Parathyroid adenoma (tissue), 2 donors: ENCODE data around the gene DOCK4.

Experiments used
- H2AFZ ChIP-seq: fragments of 300-600 bp; sonication (generic); one replicate; pipeline ENCODE4 v1.7.0; 2017; ENCODE audit warnings: antibody characterized with exemption, mild to moderate bottlenecking
- H3K27ac ChIP-seq: fragments of 300-600 bp; sonication (generic); one replicate; pipeline ENCODE4 v1.7.0; 2017
- H3K27me3 ChIP-seq: fragments of 300-600 bp; sonication (generic); one replicate; pipeline ENCODE4 v1.7.0; 2017; ENCODE audit warnings: low read length; ENCODE audit not compliant: control insufficient read depth, insufficient read depth
- H3K36me3 ChIP-seq: fragments of 300-600 bp; sonication (generic); one replicate; pipeline ENCODE4 v1.7.0; 2017; ENCODE audit warnings: low read length; ENCODE audit not compliant: control insufficient read depth, insufficient read depth
- H3K4me1 ChIP-seq: fragments of 300-600 bp; sonication (generic); one replicate; pipeline ENCODE4 v1.7.0; 2017; ENCODE audit warnings: control low read depth
- H3K4me2 ChIP-seq: fragments of 300-600 bp; sonication (generic); one replicate; pipeline ENCODE4 v1.7.0; 2017; ENCODE audit warnings: low read length
- H3K4me3 ChIP-seq: fragments of 300-600 bp; sonication (generic); one replicate; pipeline ENCODE4 v1.7.0; 2017; ENCODE audit warnings: low read depth, low read length
- H3K79me2 ChIP-seq: fragments of 300-600 bp; sonication (generic); one replicate; pipeline ENCODE4 v1.7.0; 2017; ENCODE audit warnings: control low read depth
- H3K9ac ChIP-seq: fragments of 300-600 bp; sonication (generic); one replicate; pipeline ENCODE4 v1.7.0; 2017; ENCODE audit warnings: mild to moderate bottlenecking
- H3K9me3 ChIP-seq: fragments of 300-600 bp; sonication (generic); one replicate; pipeline ENCODE4 v1.7.0; 2017; ENCODE audit warnings: low read length; ENCODE audit not compliant: control insufficient read depth
- CTCF ChIP-seq: fragments of 300-600 bp; sonication (generic); IDR thresholded peaks from one replicate; pipeline ENCODE4 v1.7.0; 2017; ENCODE audit warnings: antibody characterized with exemption, mild to moderate bottlenecking
- donor health status: primary hyperparathyroidism.

Gene DOCK4

GRCh38 chr7:112050250-112050881, 155.8 kb downstream of the DOCK4 start:
- Histone ChIP-seq H2AFZ (no peak overlapping the region), H3K4me3 (no peak overlapping the region), H3K9me3 (no peaks in the 10 kb centered on the region), H3K27ac (no peak overlapping the region), H3K4me1 (no peaks in the 10 kb centered on the region), H3K79me2 (no peaks in the 10 kb centered on the region), H3K36me3 (no peaks in the 10 kb centered on the region), H3K9ac (no peak overlapping the region), H3K4me2 (no peak overlapping the region), H3K27me3 (no peaks in the 10 kb centered on the region)
- no peak for TF ChIP-seq CTCF

- no peaks in the 10 kb centered on the region for H3K4me1 ChIP-seq
- no peaks in the 10 kb centered on the region for H3K79me2 ChIP-seq
- no peak for TF ChIP-seq CTCF
- H3K4me2 ChIP-seq = no peak overlapping the region
- no peak overlapping the region for H3K4me3 ChIP-seq
- H3K27me3 ChIP-seq = no peaks in the 10 kb centered on the region
- H3K36me3 ChIP-seq = no peaks in the 10 kb centered on the region
- H3K9ac ChIP-seq = no peak overlapping the region
- no peaks in the 10 kb centered on the region for H3K9me3 ChIP-seq
- no peak overlapping the region for H3K27ac ChIP-seq
- H2AFZ ChIP-seq = no peak overlapping the region
Observed at GRCh38 chr7:112049555-112050249, 156.5 kb downstream of the DOCK4 start.

- no peak overlapping the region for H3K4me2 ChIP-seq
- H3K4me3 ChIP-seq = no peak overlapping the region
- H2AFZ ChIP-seq = no peak overlapping the region
- H3K4me1 ChIP-seq = no peaks in the 10 kb centered on the region
- no peaks in the 10 kb centered on the region for H3K27me3 ChIP-seq
- H3K79me2 ChIP-seq = no peaks in the 10 kb centered on the region
- TF ChIP-seq CTCF = no peak
- H3K27ac ChIP-seq = no peak overlapping the region
- no peaks in the 10 kb centered on the region for H3K9me3 ChIP-seq
- H3K36me3 ChIP-seq = no peaks in the 10 kb centered on the region
- H3K9ac ChIP-seq = no peak overlapping the region
Observed at GRCh38 chr7:112047421-112047820, 158.8 kb downstream of the DOCK4 start.

- H3K36me3 ChIP-seq = no peaks in the 10 kb centered on the region
- no peak overlapping the region for H3K4me3 ChIP-seq
- no peak overlapping the region for H2AFZ ChIP-seq
- H3K9me3 ChIP-seq = no peaks in the 10 kb centered on the region
- no peaks in the 10 kb centered on the region for H3K27me3 ChIP-seq
- H3K4me1 ChIP-seq = no peaks in the 10 kb centered on the region
- no peak for TF ChIP-seq CTCF
- H3K4me2 ChIP-seq = no peak overlapping the region
- H3K9ac ChIP-seq = no peak overlapping the region
- H3K27ac ChIP-seq = no peak overlapping the region
- H3K79me2 ChIP-seq = no peaks in the 10 kb centered on the region
Observed at GRCh38 chr7:112045222-112045621, 161.0 kb downstream of the DOCK4 start.

GRCh38 chr7:112042631-112043030, 163.6 kb downstream of the DOCK4 start:
- no peaks in the 10 kb centered on the region for H3K4me1 ChIP-seq
- no peak overlapping the region for H3K4me3 ChIP-seq
- H3K4me2 ChIP-seq = no peak overlapping the region
- H3K9ac ChIP-seq = no peak overlapping the region
- H3K9me3 ChIP-seq = no peaks in the 10 kb centered on the region
- H3K36me3 ChIP-seq = no peaks in the 10 kb centered on the region
- H2AFZ ChIP-seq = no peak overlapping the region
- no peak overlapping the region for H3K27ac ChIP-seq
- TF ChIP-seq CTCF = no peak
- H3K27me3 ChIP-seq = no peaks in the 10 kb centered on the region
- H3K79me2 ChIP-seq = no peaks in the 10 kb centered on the region
